ENCODE results near the gene GBP7. TPM values are rescaled to one million over a fixed set of nuclear protein-coding genes. Genes with fewer than 3 reads are reported as not detected.

The GBP7 gene
- total and polyA plus RNA-seq, 9 donors, result 0.15 to 0.28 TPM; not detected in 7

DNA sequence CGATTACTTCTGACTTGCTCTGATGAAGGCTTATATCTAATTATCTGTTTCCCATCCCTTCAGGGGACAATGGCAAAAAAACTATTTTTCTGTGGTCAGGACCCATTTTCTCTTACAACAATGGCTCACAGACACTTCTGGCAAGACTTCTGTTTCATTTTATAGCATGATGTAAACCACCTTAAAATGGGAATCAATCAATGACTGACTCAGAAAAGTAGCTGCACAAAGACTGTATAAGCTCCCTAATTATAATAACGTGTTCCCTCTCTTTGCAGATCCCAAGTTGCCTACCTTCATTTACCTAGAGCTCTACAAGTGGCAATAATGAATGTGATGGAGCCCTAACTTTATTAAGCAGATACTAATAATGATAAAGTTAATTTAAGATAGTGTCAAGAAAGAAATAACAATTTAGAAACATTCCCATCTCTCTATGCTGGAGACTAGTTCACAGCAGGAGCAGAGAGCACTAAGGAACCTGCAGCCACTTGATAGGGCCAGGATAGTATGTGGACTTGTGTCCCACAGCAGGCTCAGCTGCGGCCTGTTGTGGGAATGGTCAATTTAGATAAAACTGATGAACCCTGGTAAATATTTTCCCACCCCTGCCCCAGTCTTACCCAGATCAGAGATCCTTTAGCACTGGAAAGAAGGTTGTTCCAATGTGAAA lies 50.4 kb downstream of the GBP7 start:
- H3K9me3 ChIP-seq, result no peaks in the 10 kb centered on the region
- peak overlapping the region; percentile 52 for H3K4me3 ChIP-seq
- no peaks in the 10 kb centered on the region for H3K36me3 ChIP-seq
- H3K4me1 ChIP-seq (ENCODE audit: insufficient read depth), result no peaks in the 10 kb centered on the region
- WGBS, 3 donors, result 13 to 22% (median 14%) methylated on average over 3 of the region's 3 CpGs
- intact Hi-C loops (cut with DNase I), result no loop called here
- no peak for TF ChIP-seq EP300 (IDR thresholded peaks at IDR 0.05)
- no peak for TF ChIP-seq POLR2A (IDR thresholded peaks at IDR 0.05)
- TF ChIP-seq, protein P1, sequence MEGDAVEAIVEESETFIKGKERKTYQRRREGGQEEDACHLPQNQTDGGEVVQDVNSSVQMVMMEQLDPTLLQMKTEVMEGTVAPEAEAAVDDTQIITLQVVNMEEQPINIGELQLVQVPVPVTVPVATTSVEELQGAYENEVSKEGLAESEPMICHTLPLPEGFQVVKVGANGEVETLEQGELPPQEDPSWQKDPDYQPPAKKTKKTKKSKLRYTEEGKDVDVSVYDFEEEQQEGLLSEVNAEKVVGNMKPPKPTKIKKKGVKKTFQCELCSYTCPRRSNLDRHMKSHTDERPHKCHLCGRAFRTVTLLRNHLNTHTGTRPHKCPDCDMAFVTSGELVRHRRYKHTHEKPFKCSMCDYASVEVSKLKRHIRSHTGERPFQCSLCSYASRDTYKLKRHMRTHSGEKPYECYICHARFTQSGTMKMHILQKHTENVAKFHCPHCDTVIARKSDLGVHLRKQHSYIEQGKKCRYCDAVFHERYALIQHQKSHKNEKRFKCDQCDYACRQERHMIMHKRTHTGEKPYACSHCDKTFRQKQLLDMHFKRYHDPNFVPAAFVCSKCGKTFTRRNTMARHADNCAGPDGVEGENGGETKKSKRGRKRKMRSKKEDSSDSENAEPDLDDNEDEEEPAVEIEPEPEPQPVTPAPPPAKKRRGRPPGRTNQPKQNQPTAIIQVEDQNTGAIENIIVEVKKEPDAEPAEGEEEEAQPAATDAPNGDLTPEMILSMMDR (IDR thresholded peaks at IDR 0.05), result no peak
- H3K27ac ChIP-seq, result peak overlapping the region; percentile 74 to 77
- no peaks in the 10 kb centered on the region for H3K27me3 ChIP-seq
- DNase-seq, result no peak

DNA sequence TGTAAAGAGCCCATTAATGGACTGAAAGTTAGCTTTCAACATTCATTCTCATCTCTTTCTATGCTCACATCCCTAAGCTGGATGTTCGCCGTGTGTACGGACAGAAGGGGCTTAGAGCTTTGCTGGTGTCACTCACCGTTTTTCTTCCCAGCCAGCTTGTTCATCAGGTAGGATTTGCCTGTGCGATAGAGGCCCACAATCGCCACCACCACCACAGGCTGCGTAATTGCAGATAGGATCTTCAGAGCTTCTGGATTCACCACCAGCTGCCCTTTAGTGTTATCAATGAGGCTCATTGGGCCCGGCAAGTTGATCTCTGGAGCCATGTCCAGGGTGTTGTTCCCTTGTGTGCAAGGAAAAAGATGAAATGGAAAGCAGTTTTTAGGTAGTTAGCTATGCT lies 54.2 kb downstream of the GBP7 start:
- Histone ChIP-seq H3K4me3 (no peak overlapping the region), H3K27me3 (no peaks in the 10 kb centered on the region), H3K36me3 (no peaks in the 10 kb centered on the region), H3K9me3 (no peaks in the 10 kb centered on the region), H3K27ac (no peak overlapping the region), H3K4me1 (ENCODE audit: insufficient read depth) (no peaks in the 10 kb centered on the region)
- intact Hi-C loops (cut with DNase I), result no loop called here
- TF ChIP-seq POLR2A (IDR thresholded peaks at IDR 0.05) (no peak), EP300 (IDR thresholded peaks at IDR 0.05) (no peak)
- TF ChIP-seq, protein P1 (IDR thresholded peaks at IDR 0.05), result no peak
- 96 to 98% (median 96%) methylated on average over 8 of the region's 8 CpGs for WGBS, 3 donors
- no peak for DNase-seq

DNA sequence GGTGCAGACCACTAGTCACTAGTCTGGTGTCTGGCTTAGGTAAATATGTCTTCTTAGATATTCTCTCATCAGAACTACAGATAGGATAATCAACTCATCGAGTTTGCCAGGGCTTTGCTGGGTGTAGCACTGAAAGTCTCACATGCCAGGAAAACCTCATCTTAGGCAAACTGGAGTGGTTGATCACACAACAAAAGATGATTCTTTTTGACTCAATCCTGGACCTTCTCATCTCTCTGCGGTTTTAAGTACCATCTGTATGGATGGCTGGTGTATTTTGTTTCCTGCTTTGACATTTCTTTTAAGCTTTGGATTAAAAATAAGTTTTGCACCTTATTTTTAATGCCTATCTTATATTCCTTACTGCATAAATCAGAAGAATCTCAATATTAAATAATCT lies 61.1 kb downstream of the GBP7 start:
- no peak for TF ChIP-seq EP300 (IDR thresholded peaks at IDR 0.05)
- TF ChIP-seq, protein P1 (IDR thresholded peaks at IDR 0.05), result no peak
- TF ChIP-seq POLR2A (IDR thresholded peaks at IDR 0.05), result no peak
- H3K27me3 ChIP-seq, result no peaks in the 10 kb centered on the region
- H3K4me3 ChIP-seq, result no peak overlapping the region
- no peak overlapping the region for H3K27ac ChIP-seq
- H3K4me1 ChIP-seq (ENCODE audit: insufficient read depth), result no peaks in the 10 kb centered on the region
- intact Hi-C loops (cut with DNase I), result no loop called here
- WGBS, 3 donors, result 85 to 90% (median 88%) methylated on average over 2 of the region's 2 CpGs
- DNase-seq, result no peak
- H3K9me3 ChIP-seq, result no peaks in the 10 kb centered on the region
- H3K36me3 ChIP-seq, result no peaks in the 10 kb centered on the region

DNA sequence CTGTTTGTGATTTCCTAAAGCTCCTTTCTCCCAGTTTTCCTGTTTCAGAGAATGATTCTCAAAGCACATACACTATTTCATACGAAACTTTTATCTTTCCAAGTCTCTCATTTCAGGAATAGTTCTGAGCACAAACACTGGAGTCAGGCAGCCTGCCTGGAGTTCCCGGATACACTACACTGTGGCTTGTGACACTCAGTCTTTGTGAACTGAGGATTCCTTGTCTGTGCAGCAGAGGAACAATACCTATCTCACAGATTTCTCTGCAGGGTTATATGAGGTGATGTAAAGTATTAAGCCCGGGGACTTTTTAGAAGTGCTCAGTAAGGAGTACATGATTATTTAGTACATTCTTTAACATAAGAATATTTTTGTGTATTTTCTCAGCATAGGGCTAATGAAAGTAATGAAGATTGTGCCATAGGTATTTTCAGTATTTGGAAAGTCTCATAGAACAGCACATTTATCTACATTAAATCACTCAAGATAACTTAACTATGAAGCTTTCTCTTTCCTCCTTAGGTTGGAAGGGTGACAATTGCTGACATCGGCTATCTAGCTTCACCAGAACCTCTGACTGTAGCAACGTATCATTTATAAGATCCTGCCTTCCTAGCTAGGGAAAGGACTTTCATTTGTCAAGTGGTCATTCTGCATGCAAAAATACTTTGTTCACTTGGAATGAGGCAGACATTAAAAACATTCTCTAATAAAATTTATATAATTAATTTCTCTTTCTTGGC lies 62.8 kb downstream of the GBP7 start:
- H3K9me3 ChIP-seq, result no peaks in the 10 kb centered on the region
- TF ChIP-seq EP300 (IDR thresholded peaks at IDR 0.05) (no peak), POLR2A (IDR thresholded peaks at IDR 0.05) (no peak)
- TF ChIP-seq, protein P1 (IDR thresholded peaks at IDR 0.05), result no peak
- no peak for DNase-seq
- H3K27me3 ChIP-seq, result no peaks in the 10 kb centered on the region
- no peaks in the 10 kb centered on the region for H3K4me1 ChIP-seq (ENCODE audit: insufficient read depth)
- H3K4me3 ChIP-seq, result no peak overlapping the region
- 54 to 61% (median 56%) methylated on average over 5 of the region's 5 CpGs for WGBS, 3 donors
- intact Hi-C loops (cut with DNase I), result no loop called here
- no peak overlapping the region for H3K27ac ChIP-seq
- no peaks in the 10 kb centered on the region for H3K36me3 ChIP-seq
